RWPE2 (cell line): ENCODE measurements around the gene KEAP1.

Experiments used
- ATAC-seq: fragments of 200-7000 bp; cut with Tn5 transposase; 3 replicates; pipeline ENCODE4 v1.9.1; 2021; ENCODE audit warnings: low read depth
- DNase-seq: peaks from one replicate; pipeline ENCODE4 v3.0.0-alpha.2; 2020; ENCODE audit warnings: low spot score
- H3K27ac ChIP-seq: fragments of 450-650 bp; 2 replicates; pipeline ENCODE4 v1.5.1; 2017; ENCODE audit warnings: mild to moderate bottlenecking; ENCODE audit not compliant: poor library complexity, severe bottlenecking
- H3K27me3 ChIP-seq: fragments of 250-450 bp; sonication (Bioruptor Pico); 2 replicates; pipeline ENCODE4 v1.5.1; 2021; ENCODE audit warnings: mild to moderate bottlenecking, moderate library complexity; ENCODE audit not compliant: insufficient read depth, poor library complexity, severe bottlenecking
- H3K36me3 ChIP-seq: fragments of 250-450 bp; sonication (Bioruptor Pico); 2 replicates; pipeline ENCODE4 v1.5.1; 2020; ENCODE audit warnings: low read depth, mild to moderate bottlenecking, moderate library complexity
- H3K4me1 ChIP-seq: fragments of 250-450 bp; sonication (Bioruptor Pico); 2 replicates; pipeline ENCODE4 v1.5.1; 2021; ENCODE audit warnings: mild to moderate bottlenecking, moderate library complexity; ENCODE audit not compliant: insufficient read depth, poor library complexity, severe bottlenecking
- H3K4me3 ChIP-seq: fragments of 250-450 bp; sonication (Bioruptor Pico); 2 replicates; pipeline ENCODE4 v1.5.1; 2021; ENCODE audit warnings: mild to moderate bottlenecking, moderate library complexity; ENCODE audit not compliant: severe bottlenecking
- H3K9me3 ChIP-seq: fragments of 250-450 bp; sonication (Bioruptor Pico); 2 replicates; pipeline ENCODE4 v1.5.1; 2021; ENCODE audit warnings: mild to moderate bottlenecking, moderate library complexity; ENCODE audit not compliant: severe bottlenecking
- TF ChIP-seq, protein P1 (sequence below): fragments of 450-650 bp; IDR thresholded peaks from one replicate; pipeline ENCODE4 v1.5.1; 2017; ENCODE audit warnings: mild to moderate bottlenecking, moderate library complexity; ENCODE audit not compliant: poor library complexity, severe bottlenecking

Gene KEAP1

DNA sequence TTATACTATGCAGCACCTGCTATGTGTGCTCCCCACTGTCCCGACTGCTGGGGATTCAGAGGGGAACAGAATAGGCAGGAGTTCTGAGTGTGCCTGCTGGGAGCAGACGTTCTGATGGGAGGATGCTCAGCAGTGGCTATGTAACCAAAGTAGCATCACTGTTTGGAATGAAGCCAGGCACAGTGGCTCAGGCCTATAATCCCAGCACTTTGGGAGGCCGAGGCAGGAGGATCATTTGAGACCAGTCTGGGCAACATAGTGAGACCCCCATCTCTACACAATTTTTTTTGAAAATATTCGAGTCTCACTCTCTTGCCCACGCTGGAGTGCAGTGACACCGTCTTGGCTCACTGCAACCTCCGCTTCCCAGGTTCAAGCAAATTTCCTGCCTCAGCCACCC, 46.6 kb upstream of the KEAP1 start:
- Histone ChIP-seq H3K4me1 (peaks cover 11% of the 10 kb centered on the region), H3K27ac (no peak overlapping the region), H3K36me3 (peaks cover 76% of the 10 kb centered on the region), H3K4me3 (no peak overlapping the region), H3K27me3 (no peaks in the 10 kb centered on the region), H3K9me3 (no peaks in the 10 kb centered on the region)
- DNase-seq (no peak), ATAC-seq (no peak)
- TF ChIP-seq, protein P1, sequence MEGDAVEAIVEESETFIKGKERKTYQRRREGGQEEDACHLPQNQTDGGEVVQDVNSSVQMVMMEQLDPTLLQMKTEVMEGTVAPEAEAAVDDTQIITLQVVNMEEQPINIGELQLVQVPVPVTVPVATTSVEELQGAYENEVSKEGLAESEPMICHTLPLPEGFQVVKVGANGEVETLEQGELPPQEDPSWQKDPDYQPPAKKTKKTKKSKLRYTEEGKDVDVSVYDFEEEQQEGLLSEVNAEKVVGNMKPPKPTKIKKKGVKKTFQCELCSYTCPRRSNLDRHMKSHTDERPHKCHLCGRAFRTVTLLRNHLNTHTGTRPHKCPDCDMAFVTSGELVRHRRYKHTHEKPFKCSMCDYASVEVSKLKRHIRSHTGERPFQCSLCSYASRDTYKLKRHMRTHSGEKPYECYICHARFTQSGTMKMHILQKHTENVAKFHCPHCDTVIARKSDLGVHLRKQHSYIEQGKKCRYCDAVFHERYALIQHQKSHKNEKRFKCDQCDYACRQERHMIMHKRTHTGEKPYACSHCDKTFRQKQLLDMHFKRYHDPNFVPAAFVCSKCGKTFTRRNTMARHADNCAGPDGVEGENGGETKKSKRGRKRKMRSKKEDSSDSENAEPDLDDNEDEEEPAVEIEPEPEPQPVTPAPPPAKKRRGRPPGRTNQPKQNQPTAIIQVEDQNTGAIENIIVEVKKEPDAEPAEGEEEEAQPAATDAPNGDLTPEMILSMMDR: no peak

DNA sequence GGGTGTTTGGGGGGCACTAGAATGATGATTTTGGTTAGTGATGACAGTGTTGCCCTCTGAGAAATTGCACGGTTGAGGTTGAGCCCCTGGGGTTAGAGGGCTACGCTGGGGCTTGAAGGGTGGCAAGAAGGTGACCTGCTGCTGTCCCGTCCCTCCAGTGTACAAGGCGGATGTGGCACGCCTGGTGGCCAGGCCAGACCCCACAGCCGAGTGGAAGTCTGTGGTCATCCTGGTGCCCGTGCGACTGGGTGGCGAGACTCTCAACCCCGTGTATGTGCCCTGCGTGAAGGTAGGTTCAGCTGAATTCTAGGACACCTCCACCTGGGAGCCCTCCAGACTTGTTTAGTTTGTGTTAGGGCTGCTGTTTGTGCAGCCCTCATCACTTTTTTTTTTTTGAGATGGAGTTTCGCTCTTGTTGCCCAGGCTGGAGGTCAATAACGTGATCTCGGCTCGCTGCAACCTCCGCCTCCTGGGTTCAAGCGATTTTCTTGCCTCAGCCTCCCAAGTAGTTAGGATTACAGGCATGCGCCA, 45.7 kb upstream of the KEAP1 start:
- Histone ChIP-seq H3K27me3 (no peaks in the 10 kb centered on the region), H3K4me3 (no peak overlapping the region), H3K4me1 (peaks cover 6% of the 10 kb centered on the region), H3K9me3 (no peaks in the 10 kb centered on the region), H3K27ac (no peak overlapping the region), H3K36me3 (peaks cover 70% of the 10 kb centered on the region)
- TF ChIP-seq, protein P1: no peak
- no peak for DNase-seq
- ATAC-seq: no peak

DNA sequence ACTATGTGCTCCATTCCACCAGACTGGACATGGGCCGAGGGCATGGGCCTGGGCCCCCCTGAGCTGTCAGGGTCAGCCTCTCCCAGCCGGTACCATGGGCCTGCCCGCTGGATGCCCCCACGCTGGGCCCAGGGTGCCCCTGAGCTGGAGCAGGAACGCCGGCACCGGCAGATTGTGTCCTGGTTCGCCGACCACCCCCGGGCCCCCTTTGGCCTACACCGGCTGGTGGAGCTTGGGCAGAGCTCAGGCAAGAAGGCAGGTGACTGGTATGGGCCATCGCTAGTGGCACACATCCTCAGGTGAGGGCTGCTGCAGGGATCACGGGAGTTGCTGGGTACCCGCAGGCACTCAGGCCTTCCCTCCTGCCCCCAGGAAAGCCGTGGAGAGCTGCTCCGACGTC, 43.7 kb upstream of the KEAP1 start:
- TF ChIP-seq, protein P1: no peak
- ATAC-seq: no peak

DNA sequence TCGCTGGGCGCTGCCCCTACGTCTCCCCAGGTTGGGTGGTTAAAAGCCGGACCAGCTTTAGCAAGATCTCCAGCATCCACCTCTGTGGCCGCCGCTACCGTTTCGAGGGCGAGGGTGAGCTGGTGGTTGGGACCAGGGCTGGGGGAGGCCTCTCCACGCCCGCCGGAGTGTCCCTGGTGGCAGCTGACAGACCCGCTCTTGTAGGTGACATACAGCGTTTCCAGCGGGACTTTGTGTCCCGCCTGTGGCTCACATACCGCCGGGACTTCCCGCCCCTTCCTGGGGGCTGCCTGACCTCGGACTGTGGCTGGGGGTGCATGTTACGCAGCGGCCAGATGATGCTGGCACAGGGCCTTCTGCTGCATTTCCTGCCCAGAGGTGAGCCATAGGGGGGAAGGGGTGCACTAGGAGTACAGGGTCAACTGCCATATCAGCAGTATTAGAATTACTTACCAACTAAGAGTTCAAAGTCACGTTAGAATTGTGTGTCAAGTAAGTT, 41.6 kb upstream of the KEAP1 start:
- TF ChIP-seq, protein P1: no peak
- H3K4me3 ChIP-seq: peak overlapping the region; percentile 95
- no peak for ATAC-seq
- no peaks in the 10 kb centered on the region for H3K27me3 ChIP-seq
- peak overlapping the region; percentile 43 for H3K27ac ChIP-seq
- peaks cover 35% of the 10 kb centered on the region for H3K36me3 ChIP-seq
- peaks cover 6% of the 10 kb centered on the region for H3K4me1 ChIP-seq
- DNase-seq: no peak
- no peaks in the 10 kb centered on the region for H3K9me3 ChIP-seq

More for the DNA sequence above, 43.7 kb upstream of the KEAP1 start:
- DNase-seq: no peak
- H3K27me3 ChIP-seq: no peaks in the 10 kb centered on the region
- H3K27ac ChIP-seq: no peak overlapping the region
- peaks cover 6% of the 10 kb centered on the region for H3K4me1 ChIP-seq
- no peaks in the 10 kb centered on the region for H3K9me3 ChIP-seq
- peaks cover 51% of the 10 kb centered on the region for H3K36me3 ChIP-seq
- H3K4me3 ChIP-seq: no peak overlapping the region

DNA sequence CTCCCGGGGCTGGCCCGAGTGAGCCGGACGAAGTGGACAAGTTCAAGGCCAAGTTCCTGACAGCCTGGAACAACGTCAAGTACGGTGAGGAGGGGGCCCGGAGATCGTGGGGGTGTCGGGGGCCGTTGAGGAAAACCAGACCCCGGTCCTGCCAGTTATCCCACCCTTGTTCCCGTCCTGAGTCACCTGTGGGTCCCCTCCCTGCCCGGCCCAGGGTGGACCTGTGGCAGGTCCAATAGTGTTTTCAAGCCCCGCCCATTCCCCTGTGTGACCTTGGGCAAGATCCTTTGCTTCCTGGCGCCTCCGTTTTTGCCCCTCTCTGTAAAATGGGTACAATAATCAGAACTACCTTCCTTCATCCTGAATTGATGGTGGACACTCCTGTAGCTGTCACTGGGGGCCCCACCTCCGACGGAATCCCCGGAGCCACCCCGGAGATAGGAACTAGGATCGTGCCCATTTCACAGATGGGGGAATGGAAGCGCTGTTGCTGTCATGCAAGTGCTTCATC, 41.1 kb upstream of the KEAP1 start:
- Histone ChIP-seq H3K36me3 (peaks cover 30% of the 10 kb centered on the region), H3K4me3 (peak overlapping the region; percentile 95), H3K27me3 (no peaks in the 10 kb centered on the region), H3K4me1 (peaks cover 6% of the 10 kb centered on the region), H3K27ac (peak overlapping the region; percentile 43), H3K9me3 (no peaks in the 10 kb centered on the region)
- ATAC-seq (peak; percentile 6; the same call in 1 of the 3 replicates), DNase-seq (no peak)
- TF ChIP-seq, protein P1: no peak
